ENCODE results near the gene FRS3.

The FRS3 gene

GRCh38 chr6:41763470-41763869, 16.2 kb downstream of the FRS3 start:
- Histone ChIP-seq H3K4me3 (ENCODE audit: low read depth in 1 of 2, low read length in 1 of 2) (no peak overlapping the region), H3K36me3 (peaks cover 1% of the 10 kb centered on the region), H3K27me3 (no peaks in the 10 kb centered on the region), H3K4me1 (ENCODE audit: control insufficient read depth in 1 of 2, insufficient read depth in 1 of 2, low read depth in 1 of 2, low read length in 1 of 2) (no peaks in the 10 kb centered on the region), H3K9me3 (no peaks in the 10 kb centered on the region), H3K27ac (no peak overlapping the region)
- TF ChIP-seq CTCF (IDR thresholded peaks at IDR 0.05) = no peak

- H3K4me3 ChIP-seq (ENCODE audit: low read depth in 1 of 2, low read length in 1 of 2) = no peak overlapping the region
- H3K27me3 ChIP-seq = no peaks in the 10 kb centered on the region
- TF ChIP-seq CTCF (IDR thresholded peaks at IDR 0.05) = no peak
- H3K36me3 ChIP-seq = no peaks in the 10 kb centered on the region
- H3K4me1 ChIP-seq (ENCODE audit: control insufficient read depth in 1 of 2, insufficient read depth in 1 of 2, low read depth in 1 of 2, low read length in 1 of 2) = no peaks in the 10 kb centered on the region
- no peaks in the 10 kb centered on the region for H3K9me3 ChIP-seq
- H3K27ac ChIP-seq = no peak overlapping the region
These were observed 19.7 kb downstream of the FRS3 start for GRCh38 chr6:41759905-41760579.

- H3K4me3 ChIP-seq (ENCODE audit: low read depth in 1 of 2, low read length in 1 of 2) = no peak overlapping the region
- H3K27ac ChIP-seq = no peak overlapping the region
- no peaks in the 10 kb centered on the region for H3K4me1 ChIP-seq (ENCODE audit: control insufficient read depth in 1 of 2, insufficient read depth in 1 of 2, low read depth in 1 of 2, low read length in 1 of 2)
- no peaks in the 10 kb centered on the region for H3K27me3 ChIP-seq
- H3K9me3 ChIP-seq = no peaks in the 10 kb centered on the region
- no peaks in the 10 kb centered on the region for H3K36me3 ChIP-seq
- TF ChIP-seq CTCF (IDR thresholded peaks at IDR 0.05) = no peak
These were observed 20.4 kb downstream of the FRS3 start for GRCh38 chr6:41759106-41759904.

- H3K27me3 ChIP-seq = peaks cover 6% of the 10 kb centered on the region
- H3K4me3 ChIP-seq (ENCODE audit: low read depth in 1 of 2, low read length in 1 of 2) = no peak overlapping the region
- H3K4me1 ChIP-seq (ENCODE audit: control insufficient read depth in 1 of 2, insufficient read depth in 1 of 2, low read depth in 1 of 2, low read length in 1 of 2) = no peaks in the 10 kb centered on the region
- H3K9me3 ChIP-seq = no peaks in the 10 kb centered on the region
- no peak for TF ChIP-seq CTCF (IDR thresholded peaks at IDR 0.05)
- no peak overlapping the region for H3K27ac ChIP-seq
- no peaks in the 10 kb centered on the region for H3K36me3 ChIP-seq
These were observed 21.1 kb downstream of the FRS3 start for GRCh38 chr6:41758641-41759035.

GRCh38 chr6:41757931-41758640, 21.6 kb downstream of the FRS3 start:
- Histone ChIP-seq H3K36me3 (no peaks in the 10 kb centered on the region), H3K27ac (no peak overlapping the region), H3K9me3 (no peaks in the 10 kb centered on the region), H3K4me3 (ENCODE audit: low read depth in 1 of 2, low read length in 1 of 2) (no peak overlapping the region), H3K4me1 (ENCODE audit: control insufficient read depth in 1 of 2, insufficient read depth in 1 of 2, low read depth in 1 of 2, low read length in 1 of 2) (no peaks in the 10 kb centered on the region), H3K27me3 (peaks cover 11% of the 10 kb centered on the region)
- no peak for TF ChIP-seq CTCF (IDR thresholded peaks at IDR 0.05)

Data from neutrophil (primary cell).